Measurements from ENCODE around the gene DSTYK. TPM values are rescaled to one million over a fixed set of nuclear protein-coding genes. Genes with fewer than 3 reads are reported as not detected.

DSTYK gene
- total and polyA plus RNA-seq, 4 donors, result 3.5 to 19.3 (median 7.1) TPM

- peak within 1 kb of the TSS; percentile 51 for H3K4me3 ChIP-seq
- peak; percentile 90 for ATAC-seq (ENCODE audit: insufficient read depth, low FRiP score)
Observed at GRCh38 chr1:205227584-205228013, 16.1 kb upstream of the DSTYK start, which contains the start of gene TMCC2. Gene TMCC2, plus strand, starts transcription at chr1:205227946. Its CDS starts 619 bp downstream, at chr1:205228565.

DNA sequence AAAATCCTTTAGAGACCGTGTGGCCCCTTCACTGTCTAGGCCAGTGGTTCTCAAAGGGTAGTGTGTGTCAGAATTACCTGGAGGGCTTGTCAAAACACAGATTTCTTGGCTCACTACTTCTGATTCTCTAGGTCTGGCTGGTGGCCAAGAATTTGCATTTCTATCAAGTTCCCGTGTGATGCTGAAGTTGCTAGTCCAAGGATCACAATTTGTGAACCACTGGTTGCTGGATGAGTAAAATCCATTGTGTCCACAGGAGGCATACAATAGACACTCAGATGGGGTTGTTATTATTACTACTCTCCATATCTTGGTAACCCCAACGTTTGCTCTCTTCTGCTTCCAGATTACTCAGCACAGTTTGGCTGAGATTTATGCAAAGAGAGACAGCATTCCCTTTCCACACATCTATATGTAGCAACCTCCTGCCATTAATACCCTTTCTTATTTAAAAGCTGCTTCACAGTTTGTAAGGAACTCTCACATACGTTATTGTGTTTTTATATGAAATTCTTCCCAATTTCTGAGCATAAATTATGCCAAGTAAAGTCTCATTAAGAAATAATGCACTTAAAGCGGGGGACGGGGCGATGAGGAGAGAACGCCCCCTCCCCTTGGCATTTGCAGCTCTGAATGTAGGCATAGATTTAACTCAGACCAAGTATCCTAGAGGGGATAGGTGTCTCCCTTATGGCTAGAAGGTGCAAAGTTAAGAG is 15.5 kb upstream of the DSTYK start:
- Histone ChIP-seq H3K27me3 (ENCODE audit: control insufficient read depth in 3 of 3, insufficient read depth in 3 of 3, low read length in 2 of 3) (no peaks in the 10 kb centered on the region), H3K36me3 (ENCODE audit: control insufficient read depth in 4 of 4, insufficient read depth in 4 of 4, low read length in 4 of 4) (no peaks in the 10 kb centered on the region), H3K4me3 (peak overlapping the region; percentile 51), H3K4me1 (ENCODE audit: control insufficient read depth in 5 of 5, insufficient read depth in 5 of 5, low read length in 5 of 5) (peaks cover 0 to 30% (median 7%) of the 10 kb centered on the region in 5 donors), H3K9me3 (ENCODE audit: control insufficient read depth in 4 of 4, insufficient read depth in 3 of 4, low read length in 3 of 4) (no peaks in the 10 kb centered on the region), H3K9ac (ENCODE audit: insufficient read depth in 1 of 2, low read length in 2 of 2) (no peak overlapping the region), H3K27ac (ENCODE audit: low read depth in 1 of 2, low read length in 1 of 2) (no peak overlapping the region)
- no peak for ATAC-seq (ENCODE audit: insufficient read depth, low FRiP score)
- 15% methylated on average over 8 of the region's 8 CpGs for WGBS, 2 donors
- TF ChIP-seq, protein P1, sequence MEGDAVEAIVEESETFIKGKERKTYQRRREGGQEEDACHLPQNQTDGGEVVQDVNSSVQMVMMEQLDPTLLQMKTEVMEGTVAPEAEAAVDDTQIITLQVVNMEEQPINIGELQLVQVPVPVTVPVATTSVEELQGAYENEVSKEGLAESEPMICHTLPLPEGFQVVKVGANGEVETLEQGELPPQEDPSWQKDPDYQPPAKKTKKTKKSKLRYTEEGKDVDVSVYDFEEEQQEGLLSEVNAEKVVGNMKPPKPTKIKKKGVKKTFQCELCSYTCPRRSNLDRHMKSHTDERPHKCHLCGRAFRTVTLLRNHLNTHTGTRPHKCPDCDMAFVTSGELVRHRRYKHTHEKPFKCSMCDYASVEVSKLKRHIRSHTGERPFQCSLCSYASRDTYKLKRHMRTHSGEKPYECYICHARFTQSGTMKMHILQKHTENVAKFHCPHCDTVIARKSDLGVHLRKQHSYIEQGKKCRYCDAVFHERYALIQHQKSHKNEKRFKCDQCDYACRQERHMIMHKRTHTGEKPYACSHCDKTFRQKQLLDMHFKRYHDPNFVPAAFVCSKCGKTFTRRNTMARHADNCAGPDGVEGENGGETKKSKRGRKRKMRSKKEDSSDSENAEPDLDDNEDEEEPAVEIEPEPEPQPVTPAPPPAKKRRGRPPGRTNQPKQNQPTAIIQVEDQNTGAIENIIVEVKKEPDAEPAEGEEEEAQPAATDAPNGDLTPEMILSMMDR (IDR thresholded peaks at IDR 0.05; ENCODE audit: control extremely low read depth, extremely low read depth), result no peak
- peak; percentile 51 to 70 (median 54) for DNase-seq

More at GRCh38 chr1:205227584-205228013, 16.1 kb upstream of the DSTYK start, which contains the start of gene TMCC2:
- WGBS, 2 donors, result 0% methylated on average over 35 to 44 of the region's 44 CpGs
- H3K27ac ChIP-seq (ENCODE audit: low read depth in 1 of 2, low read length in 1 of 2), result no peak within 1 kb of the TSS
- peaks cover 0 to 30% (median 7%) of the 10 kb centered on the region in 5 donors for H3K4me1 ChIP-seq (ENCODE audit: control insufficient read depth in 5 of 5, insufficient read depth in 5 of 5, low read length in 5 of 5)
- H3K36me3 ChIP-seq (ENCODE audit: control insufficient read depth in 4 of 4, insufficient read depth in 4 of 4, low read length in 4 of 4), result no peaks in the 10 kb centered on the region
- peak; percentile 95 to 99 (median 95) for DNase-seq
- H3K9me3 ChIP-seq (ENCODE audit: control insufficient read depth in 4 of 4, insufficient read depth in 3 of 4, low read length in 3 of 4), result no peaks in the 10 kb centered on the region
- no peaks in the 10 kb centered on the region for H3K27me3 ChIP-seq (ENCODE audit: control insufficient read depth in 3 of 3, insufficient read depth in 3 of 3, low read length in 2 of 3)
- peak within 1 kb of the TSS in 1 of 2 donors; percentile 40 for H3K9ac ChIP-seq (ENCODE audit: insufficient read depth in 1 of 2, low read length in 2 of 2)
- TF ChIP-seq, protein P1 (IDR thresholded peaks at IDR 0.05; ENCODE audit: control extremely low read depth, extremely low read depth), result no peak

GRCh38 chr1:205225901-205226765 is 14.6 kb upstream of the DSTYK start:
- TF ChIP-seq, protein P1 (IDR thresholded peaks at IDR 0.05; ENCODE audit: control extremely low read depth, extremely low read depth), result no peak
- DNase-seq (peak in 2 of 3 donors; percentile 28 to 52), ATAC-seq (ENCODE audit: insufficient read depth, low FRiP score) (no peak)
- WGBS, 2 donors, result 59 to 68% methylated on average over 11 of the region's 11 CpGs
- Histone ChIP-seq H3K9ac (ENCODE audit: insufficient read depth in 1 of 2, low read length in 2 of 2) (no peak overlapping the region), H3K27ac (ENCODE audit: low read depth in 1 of 2, low read length in 1 of 2) (no peak overlapping the region), H3K4me3 (no peak overlapping the region), H3K4me1 (ENCODE audit: control insufficient read depth in 5 of 5, insufficient read depth in 5 of 5, low read length in 5 of 5) (peaks cover 0 to 30% (median 7%) of the 10 kb centered on the region in 5 donors), H3K36me3 (ENCODE audit: control insufficient read depth in 4 of 4, insufficient read depth in 4 of 4, low read length in 4 of 4) (no peaks in the 10 kb centered on the region), H3K27me3 (ENCODE audit: control insufficient read depth in 3 of 3, insufficient read depth in 3 of 3, low read length in 2 of 3) (no peaks in the 10 kb centered on the region), H3K9me3 (ENCODE audit: control insufficient read depth in 4 of 4, insufficient read depth in 3 of 4, low read length in 3 of 4) (no peaks in the 10 kb centered on the region)

Data from lung (tissue), 12 donors.